NB4 (cell line): Measurements from ENCODE around the gene CMBL.

ENCODE experiments used
- DNase-seq: peaks from one replicate; pipeline ENCODE4 v3.0.0; 2010; ENCODE audit warnings: low read depth
- H3K4me3 ChIP-seq: one replicate; pipeline ENCODE4 v1.5.1; 2011; ENCODE audit warnings: mild to moderate bottlenecking, low read depth, low read length, moderate library complexity
- CTCF ChIP-seq: IDR thresholded peaks from one replicate; pipeline ENCODE4 v1.5.1; 2012; ENCODE audit warnings: low read depth, low read length
- MAX ChIP-seq: IDR thresholded peaks from 2 replicates; pipeline ENCODE4 v1.6.1; 2011; ENCODE audit warnings: low read depth, low read length
- MYC ChIP-seq: IDR thresholded peaks from 2 replicates; pipeline ENCODE4 v1.6.1; 2011; ENCODE audit warnings: low read depth, low read length
- POLR2A ChIP-seq: IDR thresholded peaks from 2 replicates; pipeline ENCODE4 v1.6.1; 2011; ENCODE audit warnings: mild to moderate bottlenecking; ENCODE audit not compliant: insufficient read length; ENCODE audit errors: extremely low read depth

Gene CMBL

GRCh38 chr5:10279925-10280720 lies 27.6 kb downstream of the CMBL start:
- TF ChIP-seq POLR2A (no peak), MYC (no peak), CTCF (no peak), MAX (no peak)
- no peak for DNase-seq
- no peak overlapping the region for H3K4me3 ChIP-seq

- DNase-seq = no peak
- no peak overlapping the region for H3K4me3 ChIP-seq
- TF ChIP-seq POLR2A (no peak), MAX (no peak)
These were observed 28.4 kb downstream of the CMBL start for GRCh38 chr5:10279328-10279727.

- no peak for DNase-seq
- no peak for TF ChIP-seq MAX
- no peak for TF ChIP-seq MYC
- TF ChIP-seq CTCF = no peak
- TF ChIP-seq POLR2A = no peak
- no peak overlapping the region for H3K4me3 ChIP-seq
These were observed 28.9 kb downstream of the CMBL start for GRCh38 chr5:10278658-10279279.

GRCh38 chr5:10277773-10278630 lies 29.7 kb downstream of the CMBL start:
- no peak for DNase-seq
- no peak for TF ChIP-seq POLR2A

GRCh38 chr5:10276691-10277090 lies 31.0 kb downstream of the CMBL start:
- H3K4me3 ChIP-seq = no peak overlapping the region
- TF ChIP-seq POLR2A = no peak
- TF ChIP-seq CTCF = no peak
- no peak for TF ChIP-seq MYC
- no peak for TF ChIP-seq MAX
- DNase-seq = no peak

More at GRCh38 chr5:10277773-10278630, 29.7 kb downstream of the CMBL start:
- H3K4me3 ChIP-seq = no peak overlapping the region

- DNase-seq = no peak
- no peak overlapping the region for H3K4me3 ChIP-seq
- TF ChIP-seq MAX (no peak), POLR2A (no peak), CTCF (no peak)
These were observed 31.7 kb downstream of the CMBL start for GRCh38 chr5:10275991-10276390.
